HG03432 (cell line): Measurements from ENCODE around the gene TBX10.
"Not testable (repeated sequence)": the region's sequence is repeated elsewhere in the genome, so short reads cannot be mapped to it uniquely, and the experiment has no call there.

Source experiments
- ATAC-seq: cut with Tn5 transposase; IDR thresholded peaks from one replicate; pipeline ENCODE4 v1.9.1; 2021; ENCODE audit warnings: mild to moderate bottlenecking, moderate library complexity; ENCODE audit not compliant: unreplicated experiment

The TBX10 gene

DNA sequence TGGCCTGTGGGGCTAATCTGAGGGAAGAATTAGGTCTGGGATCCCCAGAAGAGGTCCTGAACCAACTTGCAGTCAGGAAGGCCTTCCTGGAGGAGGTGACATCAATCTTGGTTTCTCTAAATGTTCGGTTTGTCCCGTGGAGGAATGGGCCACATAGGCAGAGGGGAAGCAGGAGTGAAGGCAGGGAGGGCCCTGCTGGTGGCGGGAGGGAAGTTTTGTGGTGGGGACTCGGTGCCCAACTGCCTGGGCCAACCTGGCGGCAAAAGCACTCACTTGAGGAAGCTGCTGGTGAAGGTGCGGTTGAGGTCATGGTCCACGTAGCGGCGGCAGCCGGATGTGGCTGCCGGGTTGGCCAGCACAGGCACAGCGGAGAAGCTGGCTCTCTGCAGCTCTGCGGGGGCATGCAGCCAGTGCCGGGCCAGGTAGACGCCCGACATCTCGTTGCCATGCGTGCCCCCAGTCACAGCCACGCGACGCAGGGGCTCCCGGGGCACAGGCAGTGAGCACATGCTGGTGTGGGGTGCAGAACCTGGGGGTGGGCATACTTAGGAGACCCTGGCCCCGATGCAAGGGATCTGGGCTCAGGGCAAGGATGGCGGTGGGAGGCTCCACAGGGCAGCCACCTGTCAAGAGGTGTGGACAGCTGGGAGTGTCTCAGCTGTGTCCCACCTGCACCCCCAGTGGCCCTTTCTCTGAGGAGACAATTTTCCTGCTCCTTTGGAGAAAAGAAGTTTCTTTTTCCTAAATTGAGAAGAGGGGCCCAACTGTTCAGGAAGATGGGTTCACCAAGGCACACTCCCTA, 7.2 kb upstream of the TBX10 start:
- no peak for ATAC-seq

DNA sequence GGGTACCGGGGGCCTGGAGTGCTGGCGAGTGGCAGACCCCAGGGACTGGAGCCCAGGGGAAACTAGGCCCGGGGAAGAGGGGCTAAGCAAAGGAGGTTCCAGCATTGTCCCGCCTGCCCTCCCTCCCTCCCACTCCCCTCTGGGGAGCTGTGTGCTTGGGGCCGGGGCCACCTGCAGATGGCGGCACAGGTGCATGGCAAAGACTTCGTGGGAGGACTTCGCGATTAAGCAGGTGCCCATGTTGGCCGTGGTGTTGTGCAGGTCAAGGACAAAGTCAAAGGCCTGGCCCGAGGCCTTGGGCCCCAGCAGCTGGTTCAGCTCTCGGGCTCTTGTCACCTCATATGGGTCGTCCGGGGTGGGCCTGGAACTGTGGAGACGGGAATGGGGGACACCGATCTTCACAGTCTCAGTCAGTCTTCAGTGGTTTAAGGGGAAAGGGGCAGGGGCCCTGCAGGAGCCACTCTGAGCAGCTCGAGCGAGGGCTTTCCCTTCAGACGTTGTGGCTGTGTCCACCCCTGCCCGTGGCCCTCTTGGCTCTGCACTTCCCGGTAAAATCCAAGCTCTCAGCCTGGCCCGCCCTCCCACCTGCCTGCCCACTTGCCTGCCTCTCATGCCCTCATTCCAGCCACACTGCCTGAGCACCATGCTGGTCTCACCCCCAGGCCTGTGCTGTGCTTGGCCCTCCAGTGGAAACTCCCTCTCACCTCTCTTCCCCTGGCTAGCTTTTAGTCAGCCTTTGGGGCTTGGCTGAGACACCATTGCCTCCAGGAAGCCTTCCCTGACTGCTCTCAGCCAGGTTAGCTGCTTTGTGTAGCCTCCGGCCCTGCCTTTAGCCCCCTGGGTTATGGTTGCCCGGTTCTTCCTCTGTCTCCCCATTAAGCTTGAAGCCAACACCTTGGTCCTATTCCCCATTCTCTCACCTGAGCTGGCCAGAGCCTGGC, 6.2 kb upstream of the TBX10 start:
- ATAC-seq = no peak

DNA sequence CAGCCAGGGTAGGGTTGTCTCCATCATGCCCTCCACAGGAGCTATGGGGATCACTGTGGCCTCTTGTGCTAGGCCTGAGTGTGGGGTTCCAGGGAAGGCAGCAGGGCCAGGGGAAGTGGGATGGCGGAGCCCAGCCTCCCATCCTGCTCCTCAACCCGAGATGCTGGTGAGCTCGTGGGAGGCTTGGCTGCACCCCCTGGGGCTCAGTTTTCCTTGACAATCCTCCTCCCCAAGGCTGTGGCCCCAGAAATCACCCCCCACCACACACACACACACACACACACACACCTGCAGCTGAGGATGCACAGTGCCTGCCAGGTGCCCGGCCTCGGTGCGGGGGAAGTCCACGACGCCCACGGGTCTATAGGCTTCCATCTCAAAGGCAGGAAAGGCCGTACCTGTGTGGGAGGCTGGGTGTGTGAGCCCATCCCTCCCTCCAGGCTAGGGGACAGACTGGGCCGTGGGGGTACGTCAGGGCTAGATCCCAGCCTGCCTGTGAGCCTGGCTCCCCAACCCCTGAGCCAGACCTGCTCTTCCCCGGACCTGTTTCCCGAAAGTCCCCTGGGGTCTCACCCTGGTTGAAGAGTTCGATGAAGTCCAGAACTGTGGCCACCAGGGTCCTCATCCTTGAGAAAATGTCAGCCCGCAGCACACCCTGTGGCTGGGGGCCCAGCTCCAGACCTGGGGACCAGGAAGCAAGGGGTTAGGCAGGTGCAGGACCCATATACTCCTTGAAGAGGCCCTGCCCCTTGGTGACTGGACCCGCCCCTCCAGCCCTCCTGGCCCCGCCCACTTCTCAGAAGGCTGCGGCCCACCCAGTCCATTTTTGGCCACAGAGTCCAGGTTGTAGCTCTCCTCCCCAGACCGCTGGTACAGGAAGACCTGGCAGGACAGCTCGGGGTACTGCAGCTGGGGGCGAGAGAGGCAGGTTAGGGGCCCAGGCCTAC, 5.2 kb upstream of the TBX10 start:
- ATAC-seq = no peak

DNA sequence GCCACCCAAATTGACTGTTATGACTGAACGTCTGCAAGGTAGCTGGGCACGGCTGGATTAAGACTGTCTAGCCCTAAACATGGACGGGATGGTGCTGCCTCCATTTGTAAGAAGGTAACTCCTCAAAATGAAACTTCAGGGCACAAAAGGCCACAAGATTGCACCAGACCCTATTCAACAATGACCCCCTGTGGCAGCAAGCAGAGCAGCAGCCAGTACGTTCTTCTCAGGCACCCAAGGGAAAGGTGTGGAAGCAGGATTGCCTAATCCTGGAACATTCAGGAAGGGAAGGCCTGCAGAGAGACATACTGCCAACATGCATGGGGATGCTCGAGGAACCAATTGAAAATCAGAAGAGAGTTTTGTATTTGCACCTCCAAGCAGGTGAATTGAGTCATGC, 4.5 kb upstream of the TBX10 start:
- no peak for ATAC-seq

DNA sequence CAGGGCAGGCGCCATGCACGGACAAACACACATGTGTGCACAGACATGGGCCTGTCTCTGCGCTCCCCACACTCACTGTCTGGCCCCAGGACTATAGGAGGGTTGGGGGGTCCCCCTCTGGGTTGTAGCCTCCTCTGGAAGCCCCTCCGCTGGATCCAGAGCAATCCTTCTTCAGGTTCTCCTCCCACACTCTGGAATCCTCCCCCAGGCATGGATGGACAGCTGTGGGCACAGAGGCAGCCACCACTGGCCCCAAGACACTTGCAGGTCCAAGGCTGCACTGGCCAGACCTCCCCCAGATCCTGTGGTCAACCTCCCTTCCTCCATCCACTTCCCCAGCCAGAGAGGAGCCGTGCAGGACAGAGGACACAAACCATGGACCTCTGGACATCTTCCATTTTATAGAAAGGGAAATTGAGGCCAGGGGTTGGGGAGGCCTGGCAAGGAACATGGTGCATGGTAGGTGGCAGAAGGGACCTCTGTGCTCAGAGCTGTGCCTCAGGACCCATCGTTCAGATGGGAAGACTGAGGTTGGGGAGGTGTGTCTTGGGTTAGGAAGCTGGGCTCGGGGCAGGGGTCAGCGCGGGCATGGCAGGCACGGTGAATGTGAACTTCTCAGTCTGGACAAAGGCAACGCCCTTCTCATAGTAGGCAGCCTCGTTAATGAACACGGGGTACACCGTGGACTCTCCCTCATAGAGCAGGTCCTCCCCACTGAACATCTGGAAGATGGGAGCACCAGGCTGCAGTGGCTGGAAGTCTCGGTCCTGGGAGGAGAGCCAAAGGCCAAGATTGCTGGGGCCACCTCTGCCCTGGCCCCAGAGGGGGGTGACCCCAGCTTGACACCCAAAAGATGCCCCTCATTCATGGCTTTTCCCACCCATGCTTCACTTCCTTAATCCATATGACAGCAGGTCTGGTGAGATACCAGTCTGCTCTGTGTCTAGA, 2.9 kb upstream of the TBX10 start:
- ATAC-seq = no peak

DNA sequence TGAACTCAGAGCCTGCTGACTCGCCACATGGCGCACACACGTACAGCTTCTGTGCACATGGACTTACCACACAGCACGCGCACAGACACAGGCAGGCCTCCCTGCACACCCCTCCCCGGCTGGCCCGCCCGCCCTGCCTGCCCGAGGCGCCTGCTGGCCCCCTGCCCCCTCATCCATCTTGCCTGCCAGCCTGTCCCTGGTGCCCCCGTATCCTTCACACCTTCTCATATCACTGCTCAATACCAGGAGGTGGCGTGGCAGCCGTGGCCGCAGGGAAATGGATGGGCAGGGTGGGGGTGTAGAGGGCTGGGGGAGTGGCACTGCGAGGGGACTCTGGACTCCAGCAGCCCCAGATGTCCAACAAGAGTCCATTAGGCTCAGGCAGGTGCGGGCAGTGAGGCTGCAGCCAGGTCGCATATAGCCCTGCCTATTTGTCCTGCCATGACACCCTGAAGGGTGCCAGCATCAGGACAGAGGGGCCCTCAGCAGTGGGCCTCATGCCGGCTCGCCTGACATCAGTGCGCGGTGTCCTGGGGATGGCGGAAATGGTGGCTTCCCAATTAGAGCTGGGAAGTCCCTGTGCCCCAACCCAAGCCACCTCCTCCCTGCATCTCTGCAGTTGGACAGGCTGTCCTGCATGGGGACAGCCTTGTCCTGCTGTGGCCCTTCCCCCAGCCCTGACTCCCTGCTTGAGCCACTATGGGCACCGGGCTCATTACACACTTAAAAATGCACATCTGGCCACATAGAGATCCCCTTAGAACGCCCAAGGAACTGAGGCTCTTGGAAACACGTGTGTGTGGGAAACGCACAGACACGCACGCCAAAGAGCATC, 2.0 kb upstream of the TBX10 start:
- ATAC-seq = no peak

DNA sequence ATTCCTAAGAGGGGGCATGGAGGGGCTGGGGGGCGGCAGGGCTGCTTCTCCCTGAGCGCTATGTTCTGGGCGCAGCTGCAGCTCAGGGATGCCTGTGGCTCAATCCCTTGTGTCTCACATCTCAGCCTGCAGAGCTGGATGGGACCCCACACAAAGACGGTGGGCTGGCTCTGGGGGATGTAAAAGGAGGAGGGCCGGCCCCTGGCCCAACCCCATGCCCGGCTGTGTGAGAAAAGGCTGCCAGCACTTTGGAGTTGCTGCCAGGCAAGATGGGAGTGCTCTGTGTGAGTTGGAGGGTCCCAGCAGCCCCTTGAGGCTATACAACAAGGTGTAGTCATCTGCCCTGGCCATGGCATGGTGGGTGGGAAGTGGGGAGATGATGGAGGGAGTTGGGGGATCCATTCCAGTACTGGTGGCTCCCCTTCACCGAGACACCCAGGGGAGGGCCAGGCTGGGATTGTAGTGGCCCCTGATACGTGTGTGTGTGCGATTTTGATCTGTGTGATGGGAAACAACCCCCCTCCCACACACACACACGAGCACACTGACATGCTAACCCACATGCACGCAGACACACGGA, 1.3 kb upstream of the TBX10 start:
- no peak for ATAC-seq

DNA sequence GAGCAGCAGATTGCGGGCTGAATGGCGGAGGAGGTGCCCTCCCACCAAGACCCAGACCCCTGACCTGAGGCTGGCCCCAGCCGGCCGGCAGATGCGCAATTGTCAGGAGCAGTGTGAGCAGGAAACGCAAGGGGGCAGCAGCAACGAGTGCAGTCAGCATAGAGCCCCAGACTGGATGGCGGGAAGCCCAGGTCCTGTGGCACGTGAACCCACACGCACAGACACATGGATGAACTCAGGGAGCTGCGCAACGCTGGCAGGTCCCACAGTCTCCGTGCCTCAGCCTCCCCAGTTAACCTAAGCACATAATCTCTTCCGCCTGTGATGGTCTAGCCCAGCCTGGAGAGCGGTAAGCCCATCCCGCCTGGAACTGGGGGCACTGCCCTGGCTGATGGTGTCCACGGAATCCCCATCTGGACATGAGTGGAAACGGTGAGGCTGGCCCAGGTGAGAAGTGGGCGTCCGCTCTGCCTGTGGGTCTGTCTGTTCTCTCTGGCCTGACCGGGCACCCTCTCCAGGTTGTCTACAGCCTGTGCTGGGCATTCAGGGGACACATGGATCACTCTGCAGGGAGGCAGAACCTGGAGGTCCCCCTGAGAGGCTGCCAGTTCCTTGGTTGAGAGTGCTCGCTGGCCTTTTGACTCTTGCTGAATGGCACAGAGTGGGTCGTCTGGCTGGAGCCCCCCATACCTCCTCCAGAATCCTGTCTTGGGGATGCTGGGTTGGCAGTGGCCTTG, 626 bp upstream of the TBX10 start:
- no peak for ATAC-seq

DNA sequence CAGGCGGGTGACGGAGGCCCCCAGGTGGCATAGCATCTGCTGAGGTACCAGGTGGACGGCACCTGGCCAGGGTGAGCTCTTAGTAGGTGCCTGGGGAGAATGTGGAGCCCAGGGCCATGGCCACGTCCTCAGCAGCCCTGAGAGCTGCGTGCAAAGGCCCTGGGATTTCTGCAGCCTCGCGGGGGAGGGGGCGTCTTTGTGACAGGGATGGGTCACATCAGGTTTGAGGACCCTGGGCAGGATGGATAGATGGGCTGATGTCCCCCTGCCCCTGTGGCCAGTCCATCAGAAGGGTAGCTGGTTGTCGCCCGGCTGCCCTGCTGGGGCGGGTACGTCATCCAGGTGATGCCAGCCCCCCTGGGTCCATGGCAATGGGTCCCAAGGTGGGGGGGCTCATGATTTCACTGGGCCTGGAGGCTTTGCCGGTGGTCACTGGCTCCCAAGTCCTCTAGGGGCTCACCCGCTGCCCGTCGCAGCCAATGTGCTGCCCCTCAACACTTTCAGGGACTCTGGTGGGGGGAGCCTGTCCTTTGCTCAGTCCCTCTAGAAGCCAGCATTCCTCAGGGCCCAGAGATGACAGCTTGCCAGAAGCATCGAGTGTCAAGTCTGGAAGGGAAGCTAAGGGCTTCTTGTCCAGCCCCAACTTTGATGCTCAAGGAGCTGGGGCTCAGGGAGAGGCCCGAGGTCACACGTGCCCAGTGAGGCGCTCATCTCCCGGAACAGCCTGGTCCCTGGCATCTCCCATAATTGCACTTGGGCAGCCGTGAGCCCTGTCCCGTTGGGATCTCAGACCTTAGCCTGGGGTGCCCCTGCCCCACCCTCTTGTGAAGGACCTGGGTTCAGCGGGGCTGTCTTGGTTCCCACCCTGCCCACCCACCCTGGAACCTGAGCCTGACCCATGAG, 777 bp downstream of the TBX10 start:
- no peak for ATAC-seq

DNA sequence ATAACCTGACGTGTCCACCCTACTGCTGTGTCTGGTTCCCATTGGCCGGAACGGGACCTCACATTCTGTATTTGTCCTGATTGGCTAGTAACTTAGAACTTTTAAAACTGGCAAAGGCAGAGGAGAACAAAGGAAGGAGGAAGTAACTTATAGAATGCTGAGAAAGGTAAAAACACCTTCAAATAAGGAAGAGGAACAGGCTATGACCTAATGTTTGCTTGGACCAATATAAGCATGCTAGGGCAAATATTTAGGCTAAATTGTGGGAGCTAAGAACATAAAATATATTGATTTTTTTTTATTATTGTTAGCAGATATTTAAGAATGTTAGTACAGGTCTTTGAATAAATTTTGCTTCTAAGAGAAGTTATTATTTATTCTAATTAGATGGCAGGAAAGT, 2.1 kb downstream of the TBX10 start:
- not testable (repeated sequence) for ATAC-seq

DNA sequence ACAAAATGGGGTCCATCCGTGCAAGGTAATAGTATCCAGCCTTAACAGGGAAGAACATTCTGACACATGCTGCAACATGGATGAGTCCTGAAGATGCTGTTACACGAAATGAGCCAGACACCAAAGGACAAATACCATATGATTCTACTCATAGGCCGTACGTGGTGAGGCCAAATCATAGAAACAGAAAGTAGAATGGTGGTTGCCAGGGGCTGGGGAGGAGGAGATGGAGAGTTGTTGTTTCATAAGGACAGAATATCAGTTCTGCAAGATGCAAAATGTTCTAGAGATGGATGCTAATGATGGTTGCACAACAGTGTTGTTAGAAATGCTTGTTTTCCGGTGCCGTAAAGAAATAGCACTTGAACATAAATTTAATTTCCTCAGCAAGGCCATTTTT, 2.6 kb downstream of the TBX10 start:
- ATAC-seq = no peak

DNA sequence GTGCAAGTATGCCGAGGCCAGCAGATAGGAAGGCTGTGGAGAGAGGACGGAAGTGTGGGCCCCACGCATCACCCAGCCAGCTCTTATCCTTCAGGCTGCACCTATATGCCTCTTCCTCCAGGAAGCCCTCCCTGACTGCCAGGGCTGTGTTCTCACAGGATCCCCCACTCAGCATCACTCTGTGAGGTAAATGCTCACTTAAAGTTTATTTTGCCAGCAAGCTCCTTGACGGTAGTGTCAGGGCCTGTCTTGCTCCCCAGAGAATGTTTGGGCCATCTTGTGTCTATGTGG, 4.4 kb downstream of the TBX10 start:
- no peak for ATAC-seq

DNA sequence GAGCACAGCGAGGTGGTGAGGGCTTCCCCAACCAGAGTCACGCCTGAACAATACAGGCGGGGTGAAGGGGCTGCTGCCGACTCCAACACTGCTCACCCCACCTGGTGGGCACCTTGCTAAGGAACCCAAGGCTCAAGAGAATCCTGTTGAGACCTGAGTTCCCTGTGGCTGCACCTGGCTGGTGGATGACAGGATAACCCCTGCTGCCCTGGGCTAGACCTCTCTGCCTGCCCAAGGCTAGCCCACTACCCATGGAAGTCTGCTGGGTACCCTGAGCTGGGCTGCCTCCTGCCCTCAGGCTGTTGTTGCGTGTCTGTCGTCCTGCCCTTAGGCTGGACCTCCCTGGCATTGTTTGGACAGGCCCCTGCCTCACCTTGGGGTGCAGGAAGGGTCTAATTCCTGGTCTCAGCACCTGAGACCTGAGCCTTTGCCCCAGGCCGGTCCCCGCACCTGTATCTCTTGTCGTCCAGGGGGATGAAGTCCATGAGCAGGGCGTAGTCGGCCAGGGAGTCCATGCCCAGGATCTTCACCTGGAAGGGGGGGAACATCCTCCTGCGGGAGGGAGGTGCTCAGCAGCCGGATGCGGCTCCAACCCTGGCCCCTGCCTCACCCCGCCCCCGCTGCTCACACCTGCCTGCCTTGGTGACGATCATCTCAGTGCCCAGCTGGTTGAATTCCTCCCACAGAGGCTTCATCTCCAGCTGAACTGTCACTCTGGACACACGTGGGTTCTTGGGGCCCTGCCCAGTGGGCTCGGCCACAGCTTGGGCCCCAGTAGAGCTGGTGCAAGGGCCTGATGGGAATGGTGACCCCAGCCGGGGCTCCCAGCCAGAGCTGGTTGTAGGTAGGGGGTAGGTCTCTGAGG, 5.0 kb downstream of the TBX10 start:
- ATAC-seq = no peak

DNA sequence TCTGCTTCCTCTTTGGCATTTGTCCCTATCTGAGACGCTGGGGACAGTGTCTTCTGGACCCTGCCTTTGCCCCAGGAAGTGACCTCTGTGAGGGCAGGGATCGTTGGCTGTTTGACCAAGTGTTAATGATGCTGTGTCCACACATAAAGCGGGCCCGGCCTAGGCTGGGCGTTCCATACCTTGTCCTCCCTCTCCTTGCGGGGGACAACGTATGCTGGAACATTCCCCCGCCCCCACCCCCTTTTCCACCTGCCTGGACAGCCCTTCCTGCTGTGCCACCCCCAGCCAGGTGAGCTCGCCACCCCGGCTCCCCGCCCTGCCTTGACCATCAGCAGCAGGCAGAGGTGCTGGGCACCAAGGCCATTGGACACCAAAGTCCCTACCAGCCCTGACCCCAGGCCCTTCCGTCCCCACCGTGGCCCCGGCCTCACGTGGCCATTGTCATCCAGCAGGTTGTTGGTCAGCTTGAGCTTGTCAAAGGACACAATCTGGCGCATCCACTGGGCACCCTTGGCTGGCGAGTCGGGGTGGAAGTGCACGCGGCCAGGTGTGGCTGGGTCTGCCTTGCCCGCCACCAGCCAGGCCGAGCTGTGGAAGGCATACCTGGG, 5.7 kb downstream of the TBX10 start:
- ATAC-seq = no peak

DNA sequence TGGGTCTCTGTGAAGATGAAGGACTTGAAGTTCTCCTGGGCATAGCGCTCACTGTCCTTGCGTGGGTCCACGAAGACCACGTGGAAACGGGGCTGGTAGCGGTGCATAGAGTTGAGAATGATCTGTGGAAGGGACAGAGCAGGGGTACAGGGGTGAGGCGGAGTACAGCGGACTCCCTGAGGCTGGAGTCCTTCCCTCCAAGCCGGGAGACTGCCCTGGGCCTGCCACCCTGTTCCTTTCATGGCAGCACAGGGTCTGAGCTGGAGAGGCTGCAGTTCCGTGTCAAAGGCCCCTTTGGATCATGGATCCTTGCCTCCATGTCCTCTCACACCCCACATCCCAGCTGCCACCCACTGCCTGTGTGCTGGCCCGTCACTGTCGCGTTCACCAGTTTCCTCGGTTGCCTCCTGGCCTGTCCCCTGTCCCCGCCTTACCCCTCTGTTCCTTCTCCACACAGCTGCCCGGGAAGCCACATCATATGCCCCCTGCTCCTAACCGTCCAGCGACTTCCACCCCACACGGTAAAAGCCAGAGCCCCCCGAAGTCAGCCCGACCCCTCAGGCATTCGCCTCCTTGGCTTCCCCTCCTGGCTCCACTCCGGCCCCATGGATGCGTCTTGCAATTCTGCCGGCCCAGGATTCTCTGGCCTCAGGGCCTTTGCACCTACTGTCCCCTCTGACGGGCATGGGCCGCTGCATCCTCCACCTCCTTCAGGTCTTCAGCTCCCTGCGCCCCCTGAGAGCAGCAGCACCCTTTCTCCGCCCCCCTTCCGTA, 6.4 kb downstream of the TBX10 start:
- no peak for ATAC-seq
